Measurements from ENCODE around the gene DNAI1. TPM values are rescaled to one million over a fixed set of nuclear protein-coding genes. Genes with fewer than 3 reads are reported as not detected.

DNAI1 gene
- total RNA-seq, 1 donor from 2014 or later = 1.5 TPM

GRCh38 chr9:34518110-34518616 lies 59.6 kb downstream of the DNAI1 start:
- peaks cover 31% of the 10 kb centered on the region for H3K27me3 Mint-ChIP-seq (ENCODE audit: low read depth)
- peaks cover 13% of the 10 kb centered on the region for H3K4me1 Mint-ChIP-seq

GRCh38 chr9:34518896-34519295 lies 60.3 kb downstream of the DNAI1 start:
- H3K4me1 Mint-ChIP-seq = peaks cover 6% of the 10 kb centered on the region
- no peaks in the 10 kb centered on the region for H3K9me3 Mint-ChIP-seq
- H3K27ac Mint-ChIP-seq (ENCODE audit: unreplicated experiment) = no peak overlapping the region
- H3K4me3 Mint-ChIP-seq = peak overlapping the region; percentile 4
- DNase-seq (ENCODE audit: low read depth, low spot score) = no peak
- no peak for TF ChIP-seq CTCF (conservative IDR thresholded peaks at IDR 0.05)
- H3K36me3 Mint-ChIP-seq (ENCODE audit: low read depth) = no peaks in the 10 kb centered on the region
- H3K27me3 Mint-ChIP-seq (ENCODE audit: low read depth) = peaks cover 35% of the 10 kb centered on the region

More at GRCh38 chr9:34518110-34518616, 59.6 kb downstream of the DNAI1 start:
- no peaks in the 10 kb centered on the region for H3K36me3 Mint-ChIP-seq (ENCODE audit: low read depth)
- no peak overlapping the region for H3K27ac Mint-ChIP-seq (ENCODE audit: unreplicated experiment)
- H3K4me3 Mint-ChIP-seq = no peak overlapping the region
- TF ChIP-seq CTCF (conservative IDR thresholded peaks at IDR 0.05) = no peak
- no peaks in the 10 kb centered on the region for H3K9me3 Mint-ChIP-seq
- DNase-seq (ENCODE audit: low read depth, low spot score) = no peak

- no peaks in the 10 kb centered on the region for H3K36me3 Mint-ChIP-seq (ENCODE audit: low read depth)
- peaks cover 41% of the 10 kb centered on the region for H3K27me3 Mint-ChIP-seq (ENCODE audit: low read depth)
- H3K4me1 Mint-ChIP-seq = peaks cover 6% of the 10 kb centered on the region
- peak overlapping the region; percentile 4 for H3K4me3 Mint-ChIP-seq
- DNase-seq (ENCODE audit: low read depth, low spot score) = no peak
- no peak overlapping the region for H3K27ac Mint-ChIP-seq (ENCODE audit: unreplicated experiment)
- H3K9me3 Mint-ChIP-seq = no peaks in the 10 kb centered on the region
- TF ChIP-seq CTCF (conservative IDR thresholded peaks at IDR 0.05) = no peak
These were observed 60.9 kb downstream of the DNAI1 start for GRCh38 chr9:34519321-34520020.

- Mint-ChIP-seq H3K27me3 (ENCODE audit: low read depth) (peaks cover 42% of the 10 kb centered on the region), H3K9me3 (no peaks in the 10 kb centered on the region), H3K27ac (ENCODE audit: unreplicated experiment) (no peak overlapping the region), H3K36me3 (ENCODE audit: low read depth) (no peaks in the 10 kb centered on the region), H3K4me3 (no peak overlapping the region), H3K4me1 (peaks cover 6% of the 10 kb centered on the region)
- no peak for DNase-seq (ENCODE audit: low read depth, low spot score)
- no peak for TF ChIP-seq CTCF (conservative IDR thresholded peaks at IDR 0.05)
These were observed 61.5 kb downstream of the DNAI1 start for GRCh38 chr9:34520096-34520495.

GRCh38 chr9:34520505-34521385 lies 62.1 kb downstream of the DNAI1 start:
- Mint-ChIP-seq H3K27ac (ENCODE audit: unreplicated experiment) (no peak overlapping the region), H3K9me3 (no peaks in the 10 kb centered on the region), H3K27me3 (ENCODE audit: low read depth) (peaks cover 42% of the 10 kb centered on the region), H3K4me3 (peak overlapping the region; percentile 33), H3K4me1 (peaks cover 6% of the 10 kb centered on the region), H3K36me3 (ENCODE audit: low read depth) (no peaks in the 10 kb centered on the region)
- no peak for DNase-seq (ENCODE audit: low read depth, low spot score)
- no peak for TF ChIP-seq CTCF (conservative IDR thresholded peaks at IDR 0.05)

All from neural crest cell (in vitro differentiated cells).